Activated naive CD8-positive, alpha-beta T cell treated with anti-CD3 and anti-CD28 coated beads, Interleukin-2, amount 50 U/mL, for 24 hours (primary cell): Measurements from ENCODE around the gene TBX15.

Experiments used
- ATAC-seq: fragments of 150-1000 bp; cut with Tn5 transposase; one replicate; pipeline ENCODE4 v1.10.0; 2021
- DNase-seq: peaks from one replicate; pipeline ENCODE4 v3.0.0; 2021
- H3K27ac Mint-ChIP-seq: one replicate; pipeline ENCODE4 v1.8.0; 2021; ENCODE audit warnings: mild to moderate bottlenecking, mixed read lengths
- H3K27me3 Mint-ChIP-seq: one replicate; pipeline ENCODE4 v1.8.0; 2021; ENCODE audit warnings: mixed read lengths
- H3K36me3 Mint-ChIP-seq: one replicate; pipeline ENCODE4 v1.8.0; 2021; ENCODE audit warnings: low read depth, mixed read lengths
- H3K4me1 Mint-ChIP-seq: one replicate; pipeline ENCODE4 v1.8.0; 2021; ENCODE audit warnings: mixed read lengths
- H3K4me3 Mint-ChIP-seq: one replicate; pipeline ENCODE4 v1.8.0; 2021; ENCODE audit warnings: mild to moderate bottlenecking, moderate library complexity, mixed read lengths
- H3K9me3 Mint-ChIP-seq: one replicate; pipeline ENCODE4 v1.8.0; 2021; ENCODE audit warnings: mixed read lengths

TBX15 gene

DNA sequence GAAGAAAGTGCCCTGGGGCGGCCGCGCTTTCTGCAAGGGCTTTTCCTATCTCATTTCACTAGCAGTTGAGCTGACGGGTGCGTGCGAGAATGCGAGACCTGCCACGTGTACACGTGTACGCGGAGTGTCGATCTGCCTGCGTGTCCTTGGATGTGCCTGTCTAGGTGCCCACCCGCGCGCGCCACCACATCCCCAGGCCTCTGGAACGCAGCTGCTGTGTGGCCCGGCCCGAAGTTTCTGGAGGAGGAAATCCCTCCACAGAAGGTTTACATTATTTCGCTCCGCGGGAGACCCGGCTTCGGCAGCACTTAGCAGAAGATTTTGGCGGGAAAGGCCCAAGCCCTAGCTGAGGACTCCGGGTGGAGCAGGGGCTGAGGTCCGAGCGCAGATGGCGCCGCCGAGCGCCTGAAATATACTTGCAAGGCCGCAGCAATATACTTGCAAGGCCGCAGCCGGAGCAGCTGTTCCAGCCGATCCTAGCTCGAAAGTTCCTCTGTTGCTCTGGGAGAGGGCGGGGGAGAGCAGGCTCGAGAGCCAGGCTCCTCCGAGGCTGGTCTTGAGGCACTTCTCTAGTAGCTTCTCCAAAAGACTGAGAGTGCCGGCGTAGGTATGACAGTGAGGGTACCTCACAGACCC, 3.9 kb downstream of the TBX15 start:
- no peak overlapping the region for H3K27ac Mint-ChIP-seq
- DNase-seq (no peak), ATAC-seq (no peak)
- H3K27me3 Mint-ChIP-seq, result peaks cover 90% of the 10 kb centered on the region
- H3K36me3 Mint-ChIP-seq, result peaks cover 14% of the 10 kb centered on the region
- peak overlapping the region; percentile 25 for H3K4me3 Mint-ChIP-seq
- H3K9me3 Mint-ChIP-seq, result peaks cover 24% of the 10 kb centered on the region
- peaks cover 31% of the 10 kb centered on the region for H3K4me1 Mint-ChIP-seq

DNA sequence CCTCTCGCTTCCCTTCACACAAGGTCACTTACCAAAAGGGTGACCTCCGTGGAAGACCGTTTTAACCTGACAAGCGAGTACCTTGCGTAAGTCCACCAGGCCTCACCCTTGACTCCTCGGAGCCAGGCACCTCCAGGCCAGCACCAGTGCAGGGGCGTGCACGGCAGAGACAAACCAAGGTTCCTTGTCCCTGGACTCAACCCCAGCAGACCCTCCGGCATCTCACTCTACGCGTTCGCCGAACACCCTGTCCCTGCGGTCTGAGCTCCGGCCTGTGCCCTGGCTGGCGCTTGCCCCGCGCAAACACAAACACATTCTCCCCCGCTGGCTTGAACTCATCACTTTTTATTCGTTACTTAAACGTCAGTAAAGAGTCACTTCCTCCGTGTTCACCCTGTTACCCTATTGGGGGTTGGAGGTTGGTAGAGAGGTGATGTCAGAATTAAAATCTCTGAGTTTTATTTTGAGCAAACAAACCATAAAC, 4.5 kb downstream of the TBX15 start:
- Mint-ChIP-seq H3K36me3 (peaks cover 14% of the 10 kb centered on the region), H3K27ac (no peak overlapping the region), H3K27me3 (peaks cover 89% of the 10 kb centered on the region), H3K4me1 (peaks cover 33% of the 10 kb centered on the region), H3K4me3 (no peak overlapping the region), H3K9me3 (peaks cover 24% of the 10 kb centered on the region)
- no peak for DNase-seq
- ATAC-seq, result no peak

DNA sequence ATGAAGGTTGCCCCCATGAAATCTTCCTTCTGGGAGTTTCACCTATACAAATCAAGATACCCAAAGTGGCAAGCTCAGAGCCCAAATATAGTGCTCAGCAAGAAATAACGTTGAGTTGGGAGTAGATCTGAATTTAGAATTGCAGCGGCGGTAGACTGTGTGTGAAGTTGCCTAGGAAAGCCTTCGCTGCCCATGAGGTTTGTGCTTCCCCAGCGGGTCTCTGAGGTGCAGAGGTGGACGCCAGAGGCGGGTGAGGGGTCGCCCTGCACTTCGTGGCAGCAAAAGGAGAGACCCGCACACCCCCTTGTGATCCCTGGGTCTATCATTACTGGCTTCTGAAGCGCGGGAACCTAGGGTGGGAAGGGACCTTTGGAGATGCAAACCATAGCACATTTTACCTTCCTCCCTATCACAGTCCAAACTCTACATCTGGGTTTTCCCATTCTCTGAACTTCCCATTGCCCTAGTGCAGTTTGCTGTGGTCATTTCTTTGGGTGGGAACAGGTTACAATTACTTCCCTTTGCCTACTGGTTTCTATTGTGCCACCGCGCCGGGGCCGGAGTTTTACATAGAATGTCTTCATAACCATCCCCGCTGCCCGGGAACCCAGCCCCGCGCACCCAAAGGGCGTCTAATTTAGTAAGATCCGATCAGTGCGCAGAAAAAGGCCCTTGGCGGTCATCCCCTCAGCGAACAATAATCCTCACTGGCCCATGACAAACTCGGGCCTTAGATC, 5.2 kb downstream of the TBX15 start:
- Mint-ChIP-seq H3K36me3 (peaks cover 14% of the 10 kb centered on the region), H3K4me3 (no peak overlapping the region), H3K27ac (no peak overlapping the region), H3K4me1 (peaks cover 33% of the 10 kb centered on the region), H3K9me3 (peaks cover 24% of the 10 kb centered on the region), H3K27me3 (peaks cover 88% of the 10 kb centered on the region)
- DNase-seq (no peak), ATAC-seq (no peak)

DNA sequence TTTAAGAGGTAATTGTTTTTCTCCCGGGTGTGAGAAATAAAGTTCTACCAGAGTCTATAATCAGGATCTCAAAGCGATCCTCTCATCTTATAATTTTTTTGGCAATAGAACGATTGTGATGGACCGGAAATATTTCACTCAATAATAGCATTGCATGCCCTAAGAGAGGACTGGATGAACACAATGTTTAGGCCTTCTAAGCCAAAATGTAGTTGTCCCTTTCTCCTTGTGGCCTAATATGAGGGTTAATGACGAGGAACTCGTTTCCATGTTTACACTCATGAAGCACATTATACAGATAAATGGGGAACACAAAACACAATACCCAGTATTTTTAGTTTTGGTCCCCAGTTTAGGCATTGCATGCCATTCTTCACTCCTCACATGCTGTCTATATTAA, 5.9 kb downstream of the TBX15 start:
- Mint-ChIP-seq H3K36me3 (peaks cover 14% of the 10 kb centered on the region), H3K4me1 (peaks cover 33% of the 10 kb centered on the region), H3K9me3 (peaks cover 24% of the 10 kb centered on the region), H3K4me3 (no peak overlapping the region), H3K27ac (no peak overlapping the region), H3K27me3 (peaks cover 88% of the 10 kb centered on the region)
- DNase-seq (no peak), ATAC-seq (no peak)

DNA sequence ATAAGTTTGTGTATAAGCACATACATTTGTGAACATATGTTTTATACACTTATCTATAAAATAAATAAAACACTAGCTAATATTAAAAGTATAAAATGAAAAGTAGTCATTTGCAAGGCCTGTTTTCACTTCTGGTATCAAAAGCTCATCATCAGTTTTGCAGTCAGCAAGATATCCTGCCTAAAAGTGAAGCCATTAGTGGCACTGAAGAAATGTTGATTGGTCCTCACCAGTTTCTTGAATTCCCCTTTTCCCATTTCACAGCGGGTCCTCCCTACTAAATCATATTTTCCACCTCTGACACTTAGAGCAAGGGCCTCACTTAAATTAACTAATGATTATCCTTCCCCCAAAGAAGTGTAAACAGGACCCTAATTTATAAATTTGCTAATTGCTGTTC, 6.7 kb downstream of the TBX15 start:
- peaks cover 24% of the 10 kb centered on the region for H3K9me3 Mint-ChIP-seq

DNA sequence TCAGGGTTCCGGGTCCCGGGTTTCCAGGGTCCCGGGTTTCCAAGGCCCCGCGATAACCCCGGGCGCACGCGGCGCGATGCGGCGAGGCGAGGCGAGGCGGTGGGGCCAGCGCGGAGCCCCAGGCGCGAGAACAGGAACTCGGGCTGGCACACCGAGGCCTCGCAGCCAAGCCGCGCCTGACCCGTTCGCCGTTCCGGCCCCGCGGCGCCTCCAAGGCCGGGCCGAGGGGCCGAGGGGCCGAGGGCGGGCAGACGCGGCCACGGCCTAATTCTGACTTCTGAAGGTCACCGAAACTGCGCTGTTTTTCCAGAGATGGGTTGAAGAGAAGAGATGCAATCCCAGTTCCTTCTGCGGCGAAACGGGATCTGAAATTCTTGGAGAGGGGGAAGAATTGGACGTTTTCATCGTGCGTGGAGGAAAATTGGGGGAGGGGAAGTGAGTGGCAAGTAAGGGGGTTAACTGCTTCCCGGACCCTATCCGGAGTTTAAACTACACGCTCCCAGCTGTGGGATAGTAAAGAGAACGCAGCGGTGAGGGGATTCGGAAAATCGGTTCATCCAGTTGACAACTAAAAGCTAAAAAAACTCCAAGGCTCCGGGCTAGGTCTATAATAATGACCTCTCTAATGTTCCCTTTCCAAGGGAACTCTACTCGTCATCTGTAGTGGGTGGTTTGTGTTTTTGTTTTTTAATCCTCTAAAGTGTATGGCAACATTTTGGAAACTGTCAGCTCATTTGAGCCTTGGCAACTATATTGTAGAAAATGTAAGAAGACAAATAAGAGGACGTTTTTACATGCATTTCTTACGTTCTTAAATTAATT, 8.2 kb downstream of the TBX15 start:
- Mint-ChIP-seq H3K27ac (no peak overlapping the region), H3K9me3 (peaks cover 24% of the 10 kb centered on the region), H3K4me3 (no peak overlapping the region), H3K36me3 (peaks cover 6% of the 10 kb centered on the region), H3K4me1 (peaks cover 15% of the 10 kb centered on the region), H3K27me3 (peaks cover 72% of the 10 kb centered on the region)
- no peak for DNase-seq
- no peak for ATAC-seq

More for the DNA sequence above, 6.7 kb downstream of the TBX15 start:
- no peak overlapping the region for H3K27ac Mint-ChIP-seq
- ATAC-seq (no peak), DNase-seq (no peak)
- H3K4me3 Mint-ChIP-seq, result no peak overlapping the region
- peaks cover 81% of the 10 kb centered on the region for H3K27me3 Mint-ChIP-seq
- H3K36me3 Mint-ChIP-seq, result peaks cover 8% of the 10 kb centered on the region
- H3K4me1 Mint-ChIP-seq, result peaks cover 25% of the 10 kb centered on the region

DNA sequence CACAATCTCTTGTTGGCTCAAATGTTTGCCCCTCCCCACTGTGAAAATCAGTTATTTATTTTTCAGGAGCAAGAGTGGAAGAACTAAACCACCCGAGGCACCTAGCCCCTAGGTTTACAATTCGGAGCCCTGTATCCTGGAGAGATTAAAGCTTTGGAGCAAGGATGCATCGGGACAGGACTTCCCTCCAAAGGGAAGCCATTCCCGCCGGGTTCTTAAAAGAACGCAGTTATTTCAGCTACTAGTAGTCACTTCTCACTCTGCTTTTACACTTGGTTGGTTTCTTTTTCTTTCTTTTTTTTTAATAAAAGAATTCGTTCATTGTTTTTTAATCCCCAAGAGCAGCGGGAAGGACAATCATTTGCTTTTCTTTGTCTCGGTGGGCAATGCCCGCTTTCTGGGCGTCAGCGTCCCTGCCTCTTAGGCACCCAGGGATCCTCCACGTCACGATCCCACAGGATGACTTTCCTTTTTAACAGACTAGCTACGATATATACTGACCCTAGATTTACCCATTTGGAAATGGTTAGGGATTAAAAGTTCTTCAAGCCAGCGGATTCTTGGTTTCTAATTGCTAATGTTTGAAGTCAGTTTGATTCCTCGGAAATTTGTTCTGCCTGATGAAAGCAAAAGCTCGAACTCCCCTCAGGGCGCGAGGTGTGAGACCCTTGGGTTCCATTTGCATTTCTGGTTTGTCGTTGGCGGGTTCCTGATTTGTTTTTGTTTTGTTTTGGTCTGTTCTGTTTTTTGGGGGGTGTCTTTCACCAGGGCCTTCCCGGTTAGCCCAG, 9.0 kb downstream of the TBX15 start:
- peaks cover 6% of the 10 kb centered on the region for H3K36me3 Mint-ChIP-seq
- peaks cover 9% of the 10 kb centered on the region for H3K4me1 Mint-ChIP-seq
- no peak overlapping the region for H3K27ac Mint-ChIP-seq
- DNase-seq (no peak), ATAC-seq (no peak)
- peaks cover 64% of the 10 kb centered on the region for H3K27me3 Mint-ChIP-seq
- no peak overlapping the region for H3K4me3 Mint-ChIP-seq
- H3K9me3 Mint-ChIP-seq, result peaks cover 23% of the 10 kb centered on the region

DNA sequence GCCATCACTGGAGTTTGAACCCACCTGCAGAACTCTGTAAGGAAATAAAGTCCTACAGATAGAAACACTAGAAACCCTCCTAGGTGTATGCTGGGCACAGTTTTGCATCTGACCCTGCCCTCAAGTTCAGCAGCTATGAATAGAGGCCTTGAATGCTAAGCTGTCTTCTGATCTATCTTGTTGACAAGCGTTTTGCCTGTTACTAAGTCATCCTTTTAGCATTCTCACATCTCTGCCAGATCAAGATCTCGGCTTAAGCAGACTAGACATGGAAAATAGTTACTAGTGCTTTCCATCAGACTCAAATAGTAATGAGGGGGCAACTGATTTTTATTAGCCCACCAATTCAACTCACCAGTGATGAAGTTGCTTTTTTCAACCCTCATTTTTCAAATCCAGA, 10.5 kb downstream of the TBX15 start:
- no peak for DNase-seq
- ATAC-seq, result no peak
- peaks cover 8% of the 10 kb centered on the region for H3K4me1 Mint-ChIP-seq
- H3K27me3 Mint-ChIP-seq, result peaks cover 57% of the 10 kb centered on the region
- peaks cover 10% of the 10 kb centered on the region for H3K9me3 Mint-ChIP-seq
- peaks cover 2% of the 10 kb centered on the region for H3K36me3 Mint-ChIP-seq
- no peak overlapping the region for H3K27ac Mint-ChIP-seq
- no peak overlapping the region for H3K4me3 Mint-ChIP-seq

DNA sequence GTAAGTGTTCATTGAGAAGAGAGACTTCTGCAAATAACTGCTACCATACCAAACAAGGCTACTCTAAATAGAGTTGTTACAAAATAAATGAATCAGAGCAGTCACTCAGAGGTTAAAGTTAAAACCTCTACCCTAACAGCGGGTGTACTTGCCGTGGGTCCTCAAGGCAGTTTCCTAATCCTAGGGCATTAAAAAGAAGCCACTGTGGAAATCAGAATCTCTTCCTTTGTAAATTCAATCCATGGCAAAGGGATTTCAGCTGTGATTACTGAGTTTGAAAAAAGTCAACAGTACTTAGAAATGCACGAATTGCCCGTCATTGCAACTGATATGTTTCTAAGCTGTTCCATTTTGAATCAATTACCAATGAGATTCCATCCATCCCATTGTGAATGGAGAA, 13.5 kb downstream of the TBX15 start:
- H3K27me3 Mint-ChIP-seq, result peaks cover 36% of the 10 kb centered on the region
- no peak overlapping the region for H3K27ac Mint-ChIP-seq

DNA sequence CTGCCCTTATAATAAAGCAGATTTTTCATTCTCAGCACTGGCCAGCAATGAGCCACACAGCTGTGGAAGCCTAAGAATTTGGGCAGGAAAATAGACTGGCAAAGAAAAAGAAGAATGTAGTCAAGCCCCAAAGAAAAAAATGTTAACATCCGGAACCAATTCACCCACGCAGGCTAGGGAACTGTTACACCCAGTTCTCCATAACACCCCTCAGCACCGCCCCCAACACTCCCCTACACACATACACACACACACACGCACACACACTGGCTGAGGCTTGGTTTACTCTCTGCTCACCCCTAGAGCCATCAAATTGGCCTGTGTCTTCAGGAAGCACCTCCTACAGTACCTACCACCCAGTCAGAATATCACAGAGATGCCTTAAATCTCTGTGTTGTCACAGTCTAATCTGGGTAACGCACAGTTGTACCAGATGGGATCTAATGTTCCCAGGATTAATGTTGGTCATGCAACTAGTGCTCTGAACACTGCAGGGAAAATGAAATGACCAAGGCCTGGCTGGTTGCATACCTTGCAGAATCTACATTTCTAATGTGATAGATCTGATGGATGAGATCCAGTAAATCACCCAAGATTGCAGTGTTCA, 14.5 kb downstream of the TBX15 start:
- H3K9me3 Mint-ChIP-seq, result no peaks in the 10 kb centered on the region
- no peaks in the 10 kb centered on the region for H3K36me3 Mint-ChIP-seq
- no peak overlapping the region for H3K4me3 Mint-ChIP-seq
- H3K27ac Mint-ChIP-seq, result no peak overlapping the region
- DNase-seq (no peak), ATAC-seq (no peak)
- no peaks in the 10 kb centered on the region for H3K4me1 Mint-ChIP-seq
- peaks cover 29% of the 10 kb centered on the region for H3K27me3 Mint-ChIP-seq

More for the DNA sequence above, 13.5 kb downstream of the TBX15 start:
- peaks cover 4% of the 10 kb centered on the region for H3K4me1 Mint-ChIP-seq
- H3K9me3 Mint-ChIP-seq, result no peaks in the 10 kb centered on the region
- DNase-seq (no peak), ATAC-seq (no peak)
- H3K36me3 Mint-ChIP-seq, result peaks cover 2% of the 10 kb centered on the region
- H3K4me3 Mint-ChIP-seq, result no peak overlapping the region

DNA sequence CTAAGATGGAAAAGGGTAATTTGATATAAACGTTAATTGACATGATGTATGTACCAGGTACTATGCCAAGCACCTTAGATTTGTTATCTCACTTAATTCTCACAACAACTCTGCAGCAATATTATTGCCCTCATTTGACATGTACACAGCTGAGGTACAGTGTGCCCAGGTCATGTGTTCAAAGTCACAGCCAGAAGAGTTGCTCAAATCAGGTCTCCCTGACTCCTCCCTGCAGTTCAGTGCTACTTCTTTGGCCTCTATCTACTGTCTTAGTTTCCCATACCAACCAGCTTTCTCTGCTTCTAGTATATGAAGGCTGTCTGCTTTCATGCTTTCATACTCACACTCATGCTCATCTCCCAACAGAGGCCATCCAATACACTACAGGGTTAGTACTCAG, 15.1 kb downstream of the TBX15 start:
- no peaks in the 10 kb centered on the region for H3K36me3 Mint-ChIP-seq
- no peak overlapping the region for H3K27ac Mint-ChIP-seq
- peaks cover 23% of the 10 kb centered on the region for H3K27me3 Mint-ChIP-seq
- ATAC-seq, result no peak
- no peak for DNase-seq
- no peaks in the 10 kb centered on the region for H3K9me3 Mint-ChIP-seq
- no peaks in the 10 kb centered on the region for H3K4me1 Mint-ChIP-seq
- no peak overlapping the region for H3K4me3 Mint-ChIP-seq

DNA sequence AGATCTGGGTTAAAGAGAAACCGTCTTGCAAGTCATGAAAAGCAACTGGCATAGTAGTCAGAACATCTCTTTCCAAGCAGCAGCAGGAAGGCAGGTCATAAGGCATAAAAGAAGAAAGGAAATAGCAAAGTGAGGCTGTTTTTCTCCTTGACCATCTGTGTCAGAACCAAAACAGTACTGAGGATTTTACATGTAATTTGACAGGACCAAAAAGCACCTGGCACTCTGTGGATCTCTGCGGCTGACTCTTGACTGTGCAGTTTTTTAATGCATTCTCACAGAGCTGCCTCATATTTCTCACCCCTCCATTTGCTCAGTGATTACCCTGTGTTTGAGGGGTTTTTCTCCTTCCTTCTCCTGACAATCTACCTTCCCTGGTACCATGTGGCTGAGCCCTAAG, 17.7 kb downstream of the TBX15 start:
- no peaks in the 10 kb centered on the region for H3K4me1 Mint-ChIP-seq
- H3K36me3 Mint-ChIP-seq, result no peaks in the 10 kb centered on the region
- no peak for ATAC-seq
- H3K9me3 Mint-ChIP-seq, result no peaks in the 10 kb centered on the region
- DNase-seq, result no peak
- H3K4me3 Mint-ChIP-seq, result no peak overlapping the region
- no peak overlapping the region for H3K27ac Mint-ChIP-seq
- H3K27me3 Mint-ChIP-seq, result peaks cover 13% of the 10 kb centered on the region

DNA sequence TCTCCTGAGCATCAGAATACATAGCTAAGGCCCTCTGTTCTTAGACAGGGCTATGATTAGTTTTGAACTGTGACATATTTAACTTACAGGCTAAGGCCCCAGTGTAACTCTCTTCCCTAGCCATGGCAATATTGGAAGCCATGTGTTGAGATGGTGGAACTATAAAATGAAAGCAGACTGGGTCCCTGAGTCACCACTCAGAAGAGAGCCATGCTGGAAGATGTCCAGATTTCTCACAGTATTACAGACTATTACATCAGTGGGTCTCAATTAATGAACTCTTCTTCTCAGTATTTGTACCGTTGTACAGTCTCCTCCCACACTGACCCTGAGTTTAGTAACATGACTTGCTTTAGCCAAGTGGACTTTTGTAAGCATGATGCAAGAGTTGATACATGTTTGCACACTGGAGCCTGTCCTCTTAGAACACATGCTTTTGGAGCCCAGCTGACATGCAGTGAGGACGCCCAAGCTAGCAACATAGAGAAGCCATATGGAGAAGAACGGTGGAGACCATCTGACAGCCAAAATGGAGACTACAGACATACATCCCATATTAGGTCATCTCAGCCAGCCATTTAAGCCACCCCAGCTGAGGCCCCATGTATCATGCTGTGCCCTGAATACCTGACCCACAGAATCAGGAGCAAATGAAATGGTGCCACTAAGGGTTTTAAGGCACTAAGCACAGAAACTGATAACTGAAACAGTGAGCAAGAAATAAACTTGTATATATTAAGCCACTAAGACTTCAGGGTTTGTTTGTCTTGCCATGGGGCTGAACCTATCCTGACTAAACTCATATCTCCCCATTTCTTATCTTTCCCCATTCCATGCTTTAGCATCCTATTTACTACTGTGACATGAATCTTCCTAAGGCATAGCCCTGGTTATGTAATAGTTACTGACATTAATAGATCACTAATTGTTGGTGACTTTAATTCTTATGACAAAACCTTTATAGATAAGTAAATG, 24.4 kb downstream of the TBX15 start:
- ATAC-seq (no peak), DNase-seq (no peak)
- peaks cover 2% of the 10 kb centered on the region for H3K27me3 Mint-ChIP-seq
- no peak overlapping the region for H3K4me3 Mint-ChIP-seq
- H3K9me3 Mint-ChIP-seq, result no peaks in the 10 kb centered on the region
- H3K36me3 Mint-ChIP-seq, result no peaks in the 10 kb centered on the region
- no peaks in the 10 kb centered on the region for H3K4me1 Mint-ChIP-seq
- H3K27ac Mint-ChIP-seq, result no peak overlapping the region
